Gastroesophageal sphincter (tissue), 3 donors: ENCODE results near the gene HPSE2.

Source experiments
- CTCF ChIP-seq, 4 experiments: fragments of 200-600 bp in 2 of 4; fragments of 450-650 bp in 2 of 4; sonication (generic) in 1 of 4; IDR thresholded peaks; one replicate each; pipeline ENCODE4 v1.5.1; 2017 to 2019; ENCODE audit warnings: antibody characterized with exemption in 4 of 4, mild to moderate bottlenecking in 2 of 4, moderate library complexity in 2 of 4
- EP300 ChIP-seq: sonication (generic); formaldehyde crosslinking; IDR thresholded peaks from one replicate; pipeline ENCODE4 v1.6.1; 2017; ENCODE audit warnings: antibody characterized with exemption, mild to moderate bottlenecking
- POLR2A ChIP-seq, 2 donors: fragments of 450-650 bp; IDR thresholded peaks; one replicate each; pipeline ENCODE4 v1.6.1; 2017; ENCODE audit warnings: antibody characterized with exemption in 2 of 2, mild to moderate bottlenecking in 2 of 2, moderate library complexity in 1 of 2
- POLR2AphosphoS5 ChIP-seq: sonication (generic); formaldehyde crosslinking; IDR thresholded peaks from one replicate; pipeline ENCODE4 v1.6.1; 2017; ENCODE audit warnings: antibody characterized with exemption

- TF ChIP-seq CTCF (IDR thresholded peaks at IDR 0.05) (no peak), EP300 (no peak), POLR2AphosphoS5 (no peak), POLR2A (IDR thresholded peaks at IDR 0.05) (no peak)
Measured at GRCh38 chr10:98814470-98814869, 421.2 kb downstream of the HPSE2 start.
